Suppressor macrophage treated with lipopolysaccharide for 1 hour (primary cell): ENCODE results near the gene ZNF574.
"Not testable (repeated sequence)": the region's sequence is repeated elsewhere in the genome, so short reads cannot be mapped to it uniquely, and the experiment has no call there.

ENCODE experiments used
- DNase-seq, 3 donors: peaks; one replicate each; pipeline ENCODE4 v3.0.0-alpha.2; 2020 to 2022

ZNF574 gene

GRCh38 chr19:42075616-42076379 is at the start of gene ZNF574:
ZNF574 (plus strand) TSS chr19:42076166; CDS start chr19:42078607, 2,441 bp downstream.
- DNase-seq = peak; percentile 99 to 100 (median 100)

GRCh38 chr19:42028304-42029216 is 47.4 kb upstream of the ZNF574 start:
- DNase-seq = peak in 2 of 3 donors; percentile 14 to 21

GRCh38 chr19:42030645-42031440 is 45.1 kb upstream of the ZNF574 start:
- no peak for DNase-seq

GRCh38 chr19:42032431-42032830 is 43.5 kb upstream of the ZNF574 start:
- no peak for DNase-seq

- DNase-seq = no peak
These were observed 42.6 kb upstream of the ZNF574 start for GRCh38 chr19:42033413-42033812.

- DNase-seq = peak; percentile 78 to 83 (median 81)
These were observed 41.1 kb upstream of the ZNF574 start for GRCh38 chr19:42034640-42035391.

GRCh38 chr19:42037649-42038048 is 38.3 kb upstream of the ZNF574 start:
- DNase-seq = no peak

- DNase-seq = no peak
These were observed 37.3 kb upstream of the ZNF574 start for GRCh38 chr19:42038666-42039065.

GRCh38 chr19:42040031-42040430 is 35.9 kb upstream of the ZNF574 start:
- DNase-seq = no peak

GRCh38 chr19:42040491-42040890 is 35.5 kb upstream of the ZNF574 start:
- not testable (repeated sequence) for DNase-seq

GRCh38 chr19:42042455-42043170 is 33.4 kb upstream of the ZNF574 start:
- DNase-seq = no peak

GRCh38 chr19:42045575-42045974 is 30.4 kb upstream of the ZNF574 start:
- DNase-seq = no peak

- no peak for DNase-seq
These were observed 27.0 kb upstream of the ZNF574 start for GRCh38 chr19:42048992-42049391.

- no peak for DNase-seq
These were observed 24.5 kb upstream of the ZNF574 start for GRCh38 chr19:42051166-42052115.

- no peak for DNase-seq
These were observed 23.6 kb upstream of the ZNF574 start for GRCh38 chr19:42052241-42052863.

- DNase-seq = no peak
These were observed 22.7 kb upstream of the ZNF574 start for GRCh38 chr19:42053037-42053935.

GRCh38 chr19:42054205-42054604 is 21.8 kb upstream of the ZNF574 start:
- no peak for DNase-seq

GRCh38 chr19:42057846-42058245 is 18.1 kb upstream of the ZNF574 start:
- DNase-seq = no peak

- DNase-seq = no peak
These were observed 16.8 kb upstream of the ZNF574 start for GRCh38 chr19:42059196-42059595.
